ENCODE results near the gene SFMBT1. TPM values are rescaled to one million over a fixed set of nuclear protein-coding genes. Genes with fewer than 3 reads are reported as not detected.

SFMBT1 gene
- polyA plus RNA-seq, 1 of the 3 experiments (the other 2 are of a cell fraction) = 0.72 TPM

GRCh38 chr3:52897130-52898122 is 148.4 kb downstream of the SFMBT1 start, which contains the start of gene STIMATE (continued):
- TF ChIP-seq RAD21 (IDR thresholded peaks at IDR 0.05; ENCODE audit: low read length) (no peak), EZH2phosphoT487 (IDR thresholded peaks at IDR 0.05; ENCODE audit: borderline replicate concordance, low read depth) (no peak), NRF1 (IDR thresholded peaks at IDR 0.05; ENCODE audit: low read depth, low read length) (no peak), IRF3 (IDR thresholded peaks at IDR 0.05; ENCODE audit: low read depth, low read length) (no peak), JUND (IDR thresholded peaks at IDR 0.05) (no peak)
- TF ChIP-seq, protein P1, sequence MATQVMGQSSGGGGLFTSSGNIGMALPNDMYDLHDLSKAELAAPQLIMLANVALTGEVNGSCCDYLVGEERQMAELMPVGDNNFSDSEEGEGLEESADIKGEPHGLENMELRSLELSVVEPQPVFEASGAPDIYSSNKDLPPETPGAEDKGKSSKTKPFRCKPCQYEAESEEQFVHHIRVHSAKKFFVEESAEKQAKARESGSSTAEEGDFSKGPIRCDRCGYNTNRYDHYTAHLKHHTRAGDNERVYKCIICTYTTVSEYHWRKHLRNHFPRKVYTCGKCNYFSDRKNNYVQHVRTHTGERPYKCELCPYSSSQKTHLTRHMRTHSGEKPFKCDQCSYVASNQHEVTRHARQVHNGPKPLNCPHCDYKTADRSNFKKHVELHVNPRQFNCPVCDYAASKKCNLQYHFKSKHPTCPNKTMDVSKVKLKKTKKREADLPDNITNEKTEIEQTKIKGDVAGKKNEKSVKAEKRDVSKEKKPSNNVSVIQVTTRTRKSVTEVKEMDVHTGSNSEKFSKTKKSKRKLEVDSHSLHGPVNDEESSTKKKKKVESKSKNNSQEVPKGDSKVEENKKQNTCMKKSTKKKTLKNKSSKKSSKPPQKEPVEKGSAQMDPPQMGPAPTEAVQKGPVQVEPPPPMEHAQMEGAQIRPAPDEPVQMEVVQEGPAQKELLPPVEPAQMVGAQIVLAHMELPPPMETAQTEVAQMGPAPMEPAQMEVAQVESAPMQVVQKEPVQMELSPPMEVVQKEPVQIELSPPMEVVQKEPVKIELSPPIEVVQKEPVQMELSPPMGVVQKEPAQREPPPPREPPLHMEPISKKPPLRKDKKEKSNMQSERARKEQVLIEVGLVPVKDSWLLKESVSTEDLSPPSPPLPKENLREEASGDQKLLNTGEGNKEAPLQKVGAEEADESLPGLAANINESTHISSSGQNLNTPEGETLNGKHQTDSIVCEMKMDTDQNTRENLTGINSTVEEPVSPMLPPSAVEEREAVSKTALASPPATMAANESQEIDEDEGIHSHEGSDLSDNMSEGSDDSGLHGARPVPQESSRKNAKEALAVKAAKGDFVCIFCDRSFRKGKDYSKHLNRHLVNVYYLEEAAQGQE (IDR thresholded peaks at IDR 0.05; ENCODE audit: low read depth, low read length) = 0 out of 2 replicates have a peak, but pooled peaks have one; percentile 8

DNA sequence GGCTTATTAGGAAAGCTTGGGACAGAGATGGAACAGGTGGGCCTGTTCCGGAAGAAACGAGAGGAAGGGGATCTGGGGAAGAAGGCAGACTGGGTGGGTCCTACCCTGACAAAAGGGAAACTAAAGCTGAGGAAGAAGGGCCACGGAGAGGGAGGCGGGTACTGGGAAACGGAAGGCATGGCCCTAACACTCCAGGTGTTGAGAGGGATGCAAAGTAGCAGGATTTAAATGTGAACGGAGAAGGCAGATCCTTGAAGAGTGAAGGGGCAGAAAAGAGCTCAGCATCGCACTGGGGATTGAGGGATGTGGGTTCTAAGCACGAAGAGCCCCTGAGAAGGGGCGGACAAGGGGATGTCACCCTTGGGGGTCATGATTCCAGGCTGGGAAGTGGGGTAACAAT is 149.3 kb downstream of the SFMBT1 start:
- H3K27me3 ChIP-seq (ENCODE audit: insufficient read depth) = no peaks in the 10 kb centered on the region
- peaks cover 0 to 3% of the 10 kb centered on the region in 2 experiments for H3K36me3 ChIP-seq (replicated peaks in 1 of 2; ENCODE audit: control insufficient read depth in 1 of 2, insufficient read depth in 2 of 2, low read length in 1 of 2)
- no peak for TF ChIP-seq FOSL2 (IDR thresholded peaks at IDR 0.05; ENCODE audit: borderline replicate concordance, low read depth)
- no peak for TF ChIP-seq EZH2phosphoT487 (IDR thresholded peaks at IDR 0.05; ENCODE audit: borderline replicate concordance, low read depth)
- no peak for TF ChIP-seq FOXM1 (IDR thresholded peaks at IDR 0.05; ENCODE audit: low read depth)
- TF ChIP-seq POLR2AphosphoS5 (IDR thresholded peaks at IDR 0.05; ENCODE audit: low read depth, low read length) = no peak
- TF ChIP-seq RXRA (IDR thresholded peaks at IDR 0.05; ENCODE audit: borderline replicate concordance, low read depth) = no peak
- TF ChIP-seq NRF1 (IDR thresholded peaks at IDR 0.05; ENCODE audit: low read depth, low read length) = no peak
- no peak for TF ChIP-seq RCOR1 (IDR thresholded peaks at IDR 0.05; ENCODE audit: low read length)
- TF ChIP-seq CHD2 (IDR thresholded peaks at IDR 0.05; ENCODE audit: low read length, partially characterized antibody) = no peak
- no peak for TF ChIP-seq TEAD4 (IDR thresholded peaks at IDR 0.05; ENCODE audit: borderline replicate concordance, insufficient read depth)
- TF ChIP-seq USF1 (IDR thresholded peaks at IDR 0.05; ENCODE audit: borderline replicate concordance, low read depth) = no peak
- no peak for TF ChIP-seq NFIC (IDR thresholded peaks at IDR 0.05; ENCODE audit: borderline replicate concordance)
- TF ChIP-seq FOXJ3 (CRISPR knock-in tag; IDR thresholded peaks at IDR 0.05) = no peak
- TF ChIP-seq RAD21 (IDR thresholded peaks at IDR 0.05; ENCODE audit: low read length) = no peak
- no peak for TF ChIP-seq RFX5 (IDR thresholded peaks at IDR 0.05; ENCODE audit: low read length)
- TF ChIP-seq JUND (IDR thresholded peaks at IDR 0.05) = no peak
- TF ChIP-seq, protein P2, sequence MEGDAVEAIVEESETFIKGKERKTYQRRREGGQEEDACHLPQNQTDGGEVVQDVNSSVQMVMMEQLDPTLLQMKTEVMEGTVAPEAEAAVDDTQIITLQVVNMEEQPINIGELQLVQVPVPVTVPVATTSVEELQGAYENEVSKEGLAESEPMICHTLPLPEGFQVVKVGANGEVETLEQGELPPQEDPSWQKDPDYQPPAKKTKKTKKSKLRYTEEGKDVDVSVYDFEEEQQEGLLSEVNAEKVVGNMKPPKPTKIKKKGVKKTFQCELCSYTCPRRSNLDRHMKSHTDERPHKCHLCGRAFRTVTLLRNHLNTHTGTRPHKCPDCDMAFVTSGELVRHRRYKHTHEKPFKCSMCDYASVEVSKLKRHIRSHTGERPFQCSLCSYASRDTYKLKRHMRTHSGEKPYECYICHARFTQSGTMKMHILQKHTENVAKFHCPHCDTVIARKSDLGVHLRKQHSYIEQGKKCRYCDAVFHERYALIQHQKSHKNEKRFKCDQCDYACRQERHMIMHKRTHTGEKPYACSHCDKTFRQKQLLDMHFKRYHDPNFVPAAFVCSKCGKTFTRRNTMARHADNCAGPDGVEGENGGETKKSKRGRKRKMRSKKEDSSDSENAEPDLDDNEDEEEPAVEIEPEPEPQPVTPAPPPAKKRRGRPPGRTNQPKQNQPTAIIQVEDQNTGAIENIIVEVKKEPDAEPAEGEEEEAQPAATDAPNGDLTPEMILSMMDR (IDR thresholded peaks at IDR 0.05) = no peak
- TF ChIP-seq USF2 (IDR thresholded peaks at IDR 0.05; ENCODE audit: borderline replicate concordance, low read depth, low read length) = no peak
- no peak for TF ChIP-seq SIN3A (IDR thresholded peaks at IDR 0.05; ENCODE audit: borderline replicate concordance, low read depth, low read length)
- no peaks in the 10 kb centered on the region for H3K9me3 ChIP-seq
- H3F3A ChIP-seq (replicated peaks; ENCODE audit: insufficient read depth) = no peaks in the 10 kb centered on the region
- peaks cover 0 to 30% of the 10 kb centered on the region in 2 experiments; a peak in 2 of 4 replicates for H3K4me1 ChIP-seq (ENCODE audit: control insufficient read depth in 1 of 2, insufficient read depth in 2 of 2, low read depth in 1 of 2, low read length in 1 of 2)
- peak; percentile 32 for DNase-seq
- WGBS (ENCODE audit: low lambda C conversion rate) = 34% methylated on average over 9 of the region's 9 CpGs
- peak overlapping the region; percentile 83 to 95 for H3K4me3 ChIP-seq (ENCODE audit: low read depth in 2 of 2, low read length in 1 of 2)
- ChIA-PET POLR2A (no interaction called here), CTCF (interaction anchor here (0.9 to 1.9 kb wide), 3 partner anchors 11 to 218 kb away, joined by 3 to 10 read pairs (median 4); no protein-coding TSS in a partner anchor)
- H3K27ac ChIP-seq (ENCODE audit: low read depth in 2 of 2, low read length in 1 of 2) = no peak overlapping the region
- peak overlapping the region; percentile 97 for H2AFZ ChIP-seq (ENCODE audit: low read depth)
- peak overlapping the region; percentile 95 for H3K4me2 ChIP-seq
- H3K9ac ChIP-seq = peak overlapping the region; percentile 72
- H3K9me2 ChIP-seq = no peaks in the 10 kb centered on the region
- H3K79me2 ChIP-seq (ENCODE audit: insufficient read depth) = peaks cover 24% of the 10 kb centered on the region; the same call in 1 of the 2 replicates
- H4K20me1 ChIP-seq (ENCODE audit: insufficient read depth) = no peaks in the 10 kb centered on the region
